Neural crest cell (in vitro differentiated cells): ENCODE results near the gene FSIP1. TPM values are rescaled to one million over a fixed set of nuclear protein-coding genes. Genes with fewer than 3 reads are reported as not detected.
A peak's percentile ranks its signal among the peaks of the same experiment; 100 is the strongest.

ENCODE experiments used
- DNase-seq: peaks from one replicate; pipeline ENCODE4 v3.0.0; 2021; ENCODE audit warnings: low read depth, mixed read lengths, low spot score
- H3K27ac Mint-ChIP-seq: one replicate; pipeline ENCODE4 v1.8.0; 2021; ENCODE audit warnings: mild to moderate bottlenecking, mixed read lengths; ENCODE audit not compliant: unreplicated experiment
- H3K27me3 Mint-ChIP-seq: 2 replicates; pipeline ENCODE4 v1.8.0; 2021; ENCODE audit warnings: low read depth, mild to moderate bottlenecking, mixed read lengths
- H3K36me3 Mint-ChIP-seq: 2 replicates; pipeline ENCODE4 v1.8.0; 2021; ENCODE audit warnings: low read depth, mild to moderate bottlenecking, mixed read lengths
- H3K4me1 Mint-ChIP-seq: 2 replicates; pipeline ENCODE4 v1.8.0; 2021; ENCODE audit warnings: mixed read lengths
- H3K4me3 Mint-ChIP-seq: one replicate; pipeline ENCODE4 v1.8.0; 2021; ENCODE audit warnings: mild to moderate bottlenecking, mixed read lengths
- H3K9me3 Mint-ChIP-seq: 2 replicates; pipeline ENCODE4 v1.8.0; 2021; ENCODE audit warnings: mixed read lengths
- CTCF ChIP-seq: fragments of 200-600 bp; sonication (generic); conservative IDR thresholded peaks from 2 replicates; pipeline ENCODE4 v1.5.0; 2021; ENCODE audit warnings: antibody characterized with exemption, mild to moderate bottlenecking
- total RNA-seq: library from RNA; stranded (reverse); gene quantifications from 2 replicates; pipeline ENCODE4 v1.2.1, GENCODE V29; 2021

FSIP1 gene
- total RNA-seq, 1 donor from 2014 or later, result 8.1 TPM

GRCh38 chr15:39807791-39808190 lies 25.1 kb upstream of the FSIP1 start:
- no peaks in the 10 kb centered on the region for H3K4me1 Mint-ChIP-seq
- no peaks in the 10 kb centered on the region for H3K36me3 Mint-ChIP-seq
- no peaks in the 10 kb centered on the region for H3K27me3 Mint-ChIP-seq
- no peak for TF ChIP-seq CTCF
- no peak overlapping the region for H3K27ac Mint-ChIP-seq
- no peak overlapping the region for H3K4me3 Mint-ChIP-seq
- no peaks in the 10 kb centered on the region for H3K9me3 Mint-ChIP-seq
- no peak for DNase-seq

DNA sequence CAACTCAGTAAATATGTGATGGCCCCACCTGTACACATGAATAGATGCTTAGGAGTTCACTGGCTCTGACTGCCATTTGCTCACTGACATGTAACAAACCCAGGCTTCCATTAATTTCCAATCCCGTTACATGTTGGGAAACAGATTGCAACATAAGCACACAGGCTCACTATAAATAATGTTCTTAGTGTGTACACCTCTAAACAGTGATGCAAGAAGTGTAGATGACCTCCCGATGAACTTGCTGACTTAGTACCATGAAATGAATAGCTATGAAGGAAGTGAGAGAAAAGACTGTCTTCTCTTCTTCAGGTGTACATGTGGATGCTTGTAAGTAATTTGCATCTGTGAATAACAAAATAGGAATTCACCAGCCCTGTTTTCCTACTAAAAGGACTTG lies 21.4 kb upstream of the FSIP1 start:
- H3K4me1 Mint-ChIP-seq, result no peaks in the 10 kb centered on the region
- no peak overlapping the region for H3K27ac Mint-ChIP-seq
- H3K9me3 Mint-ChIP-seq, result no peaks in the 10 kb centered on the region
- no peaks in the 10 kb centered on the region for H3K27me3 Mint-ChIP-seq
- TF ChIP-seq CTCF, result no peak
- DNase-seq, result no peak
- H3K36me3 Mint-ChIP-seq, result no peaks in the 10 kb centered on the region
- H3K4me3 Mint-ChIP-seq, result no peak overlapping the region

GRCh38 chr15:39803016-39803415 lies 20.4 kb upstream of the FSIP1 start:
- peaks cover 8% of the 10 kb centered on the region for H3K4me1 Mint-ChIP-seq
- H3K27me3 Mint-ChIP-seq, result no peaks in the 10 kb centered on the region
- DNase-seq, result no peak
- no peak for TF ChIP-seq CTCF
- no peak overlapping the region for H3K27ac Mint-ChIP-seq
- H3K4me3 Mint-ChIP-seq, result no peak overlapping the region
- no peaks in the 10 kb centered on the region for H3K9me3 Mint-ChIP-seq
- no peaks in the 10 kb centered on the region for H3K36me3 Mint-ChIP-seq

DNA sequence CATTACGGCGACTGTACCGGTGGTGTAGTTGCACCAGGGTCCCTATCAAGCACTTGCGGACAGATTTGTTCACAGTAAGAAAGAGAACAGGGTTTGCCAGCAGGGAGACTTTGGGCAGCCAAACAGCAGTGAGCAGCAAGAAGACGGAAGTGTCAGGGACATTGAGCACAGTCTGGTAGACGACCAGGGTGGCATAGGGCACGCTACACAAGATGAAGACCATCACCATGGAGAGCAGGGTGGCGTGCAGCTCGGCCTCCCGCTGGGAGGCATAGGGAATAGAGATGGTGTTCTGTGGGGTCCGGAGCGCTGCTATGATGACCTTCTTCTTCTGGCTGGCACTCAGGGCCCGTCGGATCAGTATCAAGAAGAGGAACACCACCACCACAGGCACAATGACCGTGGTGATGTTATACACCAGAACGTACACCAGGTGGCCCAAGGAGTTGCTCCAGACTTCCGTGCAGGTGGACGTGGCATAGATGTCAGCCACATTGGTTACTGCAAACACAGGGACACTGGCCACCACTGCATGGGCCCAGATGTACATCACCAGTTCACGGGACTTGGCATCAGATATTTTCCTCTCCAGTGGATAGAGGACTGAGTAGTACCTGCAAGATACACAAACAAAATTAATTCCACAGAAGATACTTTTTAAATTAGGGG lies 19.1 kb upstream of the FSIP1 start:
- H3K27ac Mint-ChIP-seq, result no peak overlapping the region
- peak; percentile 47 for TF ChIP-seq CTCF
- DNase-seq, result no peak
- H3K9me3 Mint-ChIP-seq, result no peaks in the 10 kb centered on the region
- peaks cover 16% of the 10 kb centered on the region for H3K4me1 Mint-ChIP-seq
- H3K36me3 Mint-ChIP-seq, result no peaks in the 10 kb centered on the region
- no peaks in the 10 kb centered on the region for H3K27me3 Mint-ChIP-seq
- H3K4me3 Mint-ChIP-seq, result no peak overlapping the region

GRCh38 chr15:39799552-39800011 lies 16.9 kb upstream of the FSIP1 start:
- H3K36me3 Mint-ChIP-seq, result no peaks in the 10 kb centered on the region

More at GRCh38 chr15:39799552-39800011, 16.9 kb upstream of the FSIP1 start:
- Mint-ChIP-seq H3K27ac (no peak overlapping the region), H3K4me3 (no peak overlapping the region), H3K4me1 (peaks cover 16% of the 10 kb centered on the region), H3K27me3 (no peaks in the 10 kb centered on the region), H3K9me3 (no peaks in the 10 kb centered on the region)
- DNase-seq, result no peak
- no peak for TF ChIP-seq CTCF
